NCI-H146 treated with DMSO at 0.1 percent for 48 hours (cell line): ENCODE results near the gene EIF4EBP3.

Experiments used
- DNase-seq: peaks from one replicate; lab custom pipeline; 2025; ENCODE audit not compliant: unreplicated experiment; lab: John Stamatoyannopoulos, UW

The EIF4EBP3 gene

GRCh38 chr5:140556438-140556837 lies 9.0 kb downstream of the EIF4EBP3 start:
- DNase-seq: no peak

- peak; percentile 75 for DNase-seq
These were observed 9.8 kb downstream of the EIF4EBP3 start, which contains the start of gene SRA1 for GRCh38 chr5:140557136-140557805. SRA1 (minus strand) TSS chr5:140557473; CDS start chr5:140557452, 21 bp downstream.

GRCh38 chr5:140557965-140558364 lies 10.5 kb downstream of the EIF4EBP3 start:
- no peak for DNase-seq

- DNase-seq: no peak
These were observed 11.1 kb downstream of the EIF4EBP3 start for GRCh38 chr5:140558542-140558941.

GRCh38 chr5:140560227-140560626 lies 12.8 kb downstream of the EIF4EBP3 start:
- no peak for DNase-seq

- no peak for DNase-seq
These were observed 14.5 kb downstream of the EIF4EBP3 start for GRCh38 chr5:140561753-140562523.

- DNase-seq: no peak
These were observed 16.1 kb downstream of the EIF4EBP3 start for GRCh38 chr5:140563596-140563995.

GRCh38 chr5:140564196-140565023 lies 16.9 kb downstream of the EIF4EBP3 start, which contains the start of the genes APBB3 and SLC35A4:
APBB3 (minus strand) TSS chr5:140564598; CDS start chr5:140564245, 353 bp downstream.
SLC35A4 (plus strand) TSS chr5:140564828; CDS start chr5:140567170, 2,342 bp downstream.
- peak; percentile 84 for DNase-seq

- DNase-seq: no peak
These were observed 17.7 kb downstream of the EIF4EBP3 start for GRCh38 chr5:140565024-140565779.

GRCh38 chr5:140565780-140566095 lies 18.3 kb downstream of the EIF4EBP3 start:
- no peak for DNase-seq

- no peak for DNase-seq
These were observed 19.2 kb downstream of the EIF4EBP3 start for GRCh38 chr5:140566665-140567064.

- DNase-seq: no peak
These were observed 19.8 kb downstream of the EIF4EBP3 start for GRCh38 chr5:140567136-140567818.

- no peak for DNase-seq
These were observed 20.4 kb downstream of the EIF4EBP3 start for GRCh38 chr5:140567871-140568270.

GRCh38 chr5:140568443-140569063 lies 21.1 kb downstream of the EIF4EBP3 start:
- DNase-seq: no peak

GRCh38 chr5:140569197-140569596 lies 21.7 kb downstream of the EIF4EBP3 start:
- no peak for DNase-seq

GRCh38 chr5:140570058-140570457 lies 22.6 kb downstream of the EIF4EBP3 start:
- DNase-seq: no peak

- DNase-seq: no peak
These were observed 23.0 kb downstream of the EIF4EBP3 start for GRCh38 chr5:140570488-140570887.

GRCh38 chr5:140571105-140571504 lies 23.6 kb downstream of the EIF4EBP3 start:
- no peak for DNase-seq

GRCh38 chr5:140573683-140574082 lies 26.2 kb downstream of the EIF4EBP3 start:
- no peak for DNase-seq

- no peak for DNase-seq
These were observed 26.7 kb downstream of the EIF4EBP3 start for GRCh38 chr5:140574165-140574564.
